OCI-LY3 (cell line): ENCODE data around the gene NR3C1.

Source experiments
- H2AFZ ChIP-seq: fragments of 200-600, 300-600 bp; shearing (Covaris generic); 2 replicates; pipeline ENCODE4 v1.6.0; 2014; ENCODE audit warnings: antibody characterized with exemption, low read depth, low read length
- H3K27ac ChIP-seq: fragments of 200-600, 300-600 bp; sonication (generic); 2 replicates; pipeline ENCODE4 v1.5.1; 2014; ENCODE audit warnings: mild to moderate bottlenecking, low read length, moderate library complexity, mixed read lengths
- H3K27me3 ChIP-seq: fragments of 200-600, 300-600 bp; sonication (generic); 2 replicates; pipeline ENCODE4 v1.6.1; 2014; ENCODE audit warnings: low read depth, low read length, mixed read lengths
- H3K36me3 ChIP-seq: fragments of 200-600, 300-600 bp; sonication (generic); replicated peaks from 2 replicates; pipeline ENCODE3; 2014; ENCODE audit warnings: low read depth, low read length, mixed read lengths
- H3K4me1 ChIP-seq: fragments of 300-600, 200-600 bp; sonication (generic); 2 replicates; pipeline ENCODE4 v1.6.1; 2014; ENCODE audit warnings: low read length, mixed read lengths
- H3K4me2 ChIP-seq: fragments of 200-600, 300-600 bp; sonication (generic); 2 replicates; pipeline ENCODE4 v1.6.1; 2014; ENCODE audit warnings: low read length, mixed read lengths
- H3K4me3 ChIP-seq: fragments of 300-600, 200-600 bp; sonication (generic); 2 replicates; pipeline ENCODE4 v1.5.1; 2014; ENCODE audit warnings: antibody characterized with exemption, mild to moderate bottlenecking, low read length, moderate library complexity
- H3K79me2 ChIP-seq: fragments of 300-600, 200-600 bp; shearing (Covaris generic); 2 replicates; pipeline ENCODE4 v1.6.1; 2014; ENCODE audit warnings: mild to moderate bottlenecking, low read length, mixed read lengths
- H3K9ac ChIP-seq: fragments of 300-600, 200-600 bp; shearing (Covaris generic); 2 replicates; pipeline ENCODE4 v1.6.0; 2014; ENCODE audit warnings: mild to moderate bottlenecking, low read length, moderate library complexity
- H3K9me3 ChIP-seq: fragments of 200-600, 300-600 bp; shearing (Covaris generic); 2 replicates; pipeline ENCODE4 v1.6.1; 2014; ENCODE audit warnings: low read length, mixed read lengths; ENCODE audit not compliant: insufficient read depth
- H4K20me1 ChIP-seq: fragments of 200-600, 300-600 bp; sonication (generic); 2 replicates; pipeline ENCODE4 v1.6.1; 2016; ENCODE audit warnings: low read length, mixed read lengths; ENCODE audit not compliant: insufficient read depth
- CTCF ChIP-seq: fragments of 200-600, 300-600 bp; sonication (generic); IDR thresholded peaks from 2 replicates; pipeline ENCODE4 v1.5.1; 2014; ENCODE audit warnings: antibody characterized with exemption, low read length, low read depth
- EZH2phosphoT487 ChIP-seq: fragments of 200-600 bp; shearing (Covaris generic); IDR thresholded peaks from 2 replicates; pipeline ENCODE4 v1.6.1; 2018; ENCODE audit warnings: antibody characterized with exemption, mixed run types, low read depth

Gene NR3C1

GRCh38 chr5:143398451-143399237 is 4.8 kb downstream of the NR3C1 start:
- Histone ChIP-seq H2AFZ (no peak overlapping the region), H3K4me1 (peaks cover 17% of the 10 kb centered on the region), H3K9me3 (no peaks in the 10 kb centered on the region), H3K27ac (peak overlapping the region; percentile 98), H3K4me3 (peak overlapping the region; percentile 99), H3K79me2 (peaks cover 99% of the 10 kb centered on the region), H3K27me3 (no peaks in the 10 kb centered on the region), H3K4me2 (peak overlapping the region; percentile 75), H3K9ac (peak overlapping the region; percentile 86), H4K20me1 (peaks cover 22% of the 10 kb centered on the region), H3K36me3 (peaks cover 25% of the 10 kb centered on the region)
- no peak for TF ChIP-seq EZH2phosphoT487
- no peak for TF ChIP-seq CTCF

- H3K4me1 ChIP-seq: peaks cover 23% of the 10 kb centered on the region
- H3K9ac ChIP-seq: peak overlapping the region; percentile 86
- H3K9me3 ChIP-seq: no peaks in the 10 kb centered on the region
- no peak overlapping the region for H2AFZ ChIP-seq
- H3K27me3 ChIP-seq: no peaks in the 10 kb centered on the region
- H3K79me2 ChIP-seq: peaks cover 100% of the 10 kb centered on the region
- H3K4me2 ChIP-seq: peak overlapping the region; percentile 75
- peak overlapping the region; percentile 98 for H3K27ac ChIP-seq
- H3K36me3 ChIP-seq: peaks cover 25% of the 10 kb centered on the region
- peaks cover 29% of the 10 kb centered on the region for H4K20me1 ChIP-seq
- peak overlapping the region; percentile 99 for H3K4me3 ChIP-seq
- no peak for TF ChIP-seq CTCF
- no peak for TF ChIP-seq EZH2phosphoT487
Observed at GRCh38 chr5:143398053-143398355, 5.5 kb downstream of the NR3C1 start.

GRCh38 chr5:143397302-143398052 is 6.0 kb downstream of the NR3C1 start:
- peaks cover 28% of the 10 kb centered on the region for H3K4me1 ChIP-seq

More at GRCh38 chr5:143397302-143398052, 6.0 kb downstream of the NR3C1 start:
- TF ChIP-seq EZH2phosphoT487 (no peak), CTCF (no peak)
- H2AFZ ChIP-seq: no peak overlapping the region
- H3K4me3 ChIP-seq: peak overlapping the region; percentile 99
- no peaks in the 10 kb centered on the region for H3K27me3 ChIP-seq
- peak overlapping the region; percentile 98 for H3K27ac ChIP-seq
- H3K4me2 ChIP-seq: peak overlapping the region; percentile 75
- peaks cover 33% of the 10 kb centered on the region for H4K20me1 ChIP-seq
- peaks cover 25% of the 10 kb centered on the region for H3K36me3 ChIP-seq
- H3K9ac ChIP-seq: peak overlapping the region; percentile 86
- no peaks in the 10 kb centered on the region for H3K9me3 ChIP-seq
- H3K79me2 ChIP-seq: peaks cover 100% of the 10 kb centered on the region
